HEK293 (cell line): ENCODE measurements around the gene FRMD8.

Experiments
- CTCF ChIP-seq: fragments of 450-650 bp; formaldehyde crosslinking; IDR thresholded peaks from 2 replicates; pipeline ENCODE4 v1.5.1; 2016; ENCODE audit warnings: missing biosample characterization, missing genetic modification characterization
- PATZ1 ChIP-seq: fragments of 450-650 bp; formaldehyde crosslinking; IDR thresholded peaks from 2 replicates; pipeline ENCODE4 v1.5.1; 2016; ENCODE audit warnings: missing biosample characterization, missing genetic modification characterization
- PRDM10 ChIP-seq: fragments of 450-650 bp; formaldehyde crosslinking; IDR thresholded peaks from 2 replicates; pipeline ENCODE4 v1.5.1; 2016; ENCODE audit warnings: missing biosample characterization, missing genetic modification characterization
- PRDM2 ChIP-seq: fragments of 450-650 bp; formaldehyde crosslinking; IDR thresholded peaks from 2 replicates; pipeline ENCODE4 v1.5.1; 2016; ENCODE audit warnings: missing biosample characterization, missing genetic modification characterization, borderline replicate concordance
- YY1 ChIP-seq: fragments of 450-650 bp; formaldehyde crosslinking; IDR thresholded peaks from 2 replicates; pipeline ENCODE4 v1.5.1; 2018; ENCODE audit warnings: missing biosample characterization, missing genetic modification characterization
- ZBTB49 ChIP-seq: fragments of 450-650 bp; formaldehyde crosslinking; IDR thresholded peaks from 2 replicates; pipeline ENCODE4 v1.5.1; 2016; ENCODE audit warnings: missing biosample characterization, missing genetic modification characterization, low read depth
- ZNF16 ChIP-seq: fragments of 450-650 bp; formaldehyde crosslinking; IDR thresholded peaks from 2 replicates; pipeline ENCODE4 v1.5.1; 2016; ENCODE audit warnings: low read depth, missing biosample characterization, missing genetic modification characterization
- ZNF449 ChIP-seq: fragments of 450-650 bp; formaldehyde crosslinking; IDR thresholded peaks from 2 replicates; pipeline ENCODE4 v1.5.1; 2017; ENCODE audit warnings: missing biosample characterization, mild to moderate bottlenecking, missing genetic modification characterization, moderate library complexity
- ZNF580 ChIP-seq: fragments of 450-650 bp; formaldehyde crosslinking; IDR thresholded peaks from 2 replicates; pipeline ENCODE4 v1.5.1; 2016; ENCODE audit warnings: missing biosample characterization, missing genetic modification characterization
- ZNF629 ChIP-seq: fragments of 450-650 bp; formaldehyde crosslinking; IDR thresholded peaks from 2 replicates; pipeline ENCODE4 v1.5.1; 2017; ENCODE audit warnings: missing biosample characterization, missing genetic modification characterization
- ZNF677 ChIP-seq: fragments of 450-650 bp; IDR thresholded peaks from 2 replicates; pipeline ENCODE4 v1.5.0; 2018; ENCODE audit warnings: missing biosample characterization, mild to moderate bottlenecking, missing genetic modification characterization, moderate library complexity
- ZNF837 ChIP-seq: fragments of 450-650 bp; formaldehyde crosslinking; IDR thresholded peaks from 2 replicates; pipeline ENCODE4 v1.5.1; 2016; ENCODE audit warnings: missing biosample characterization, missing genetic modification characterization

GRCh38 chr11:65428578-65429067, 42.2 kb downstream of the FRMD8 start:
- TF ChIP-seq PATZ1 (tag by site-specific recombination): no peak
- TF ChIP-seq CTCF: no peak
- TF ChIP-seq PRDM10 (tag by site-specific recombination): no peak
- TF ChIP-seq PRDM2 (tag by site-specific recombination): no peak
- no peak for TF ChIP-seq ZNF580 (tag by site-specific recombination)
- no peak for TF ChIP-seq ZNF677
- TF ChIP-seq ZBTB49 (tag by site-specific recombination): no peak
- no peak for TF ChIP-seq ZNF837 (tag by site-specific recombination)
- no peak for TF ChIP-seq ZNF16 (tag by site-specific recombination)
- TF ChIP-seq YY1 (tag by site-specific recombination): no peak
- no peak for TF ChIP-seq ZNF629 (tag by site-specific recombination)
- no peak for TF ChIP-seq ZNF449 (tag by site-specific recombination)
